ENCODE data around the gene PDE11A. TPM values are rescaled to one million over a fixed set of nuclear protein-coding genes. Genes with fewer than 3 reads are reported as not detected.

Gene PDE11A
- total and polyA plus RNA-seq, 12 donors = 0.26 to 2.9 (median 0.58) TPM

- H3K4me1 ChIP-seq (replicated peaks in 1 of 2) = no peaks in the 10 kb centered on the region
- WGBS, 4 donors = 36 to 72% (median 54%) methylated on average over 1 of the region's 1 CpG
- no peaks in the 10 kb centered on the region for H3K27me3 ChIP-seq
- DNase-seq = no peak
- intact Hi-C loops (cut with DNase I) = no loop called here
- H3K4me3 ChIP-seq = no peak overlapping the region
- no peaks in the 10 kb centered on the region for H3K9me3 ChIP-seq (replicated peaks in 1 of 3)
- no peak for TF ChIP-seq POLR2A (IDR thresholded peaks at IDR 0.05)
- no peak for TF ChIP-seq CTCF (IDR thresholded peaks at IDR 0.05)
- H3K36me3 ChIP-seq (replicated peaks in 1 of 2) = no peaks in the 10 kb centered on the region
- H3K27ac ChIP-seq = no peak overlapping the region
Measured at GRCh38 chr2:177984749-177985148, 87.8 kb downstream of the PDE11A start.

DNA sequence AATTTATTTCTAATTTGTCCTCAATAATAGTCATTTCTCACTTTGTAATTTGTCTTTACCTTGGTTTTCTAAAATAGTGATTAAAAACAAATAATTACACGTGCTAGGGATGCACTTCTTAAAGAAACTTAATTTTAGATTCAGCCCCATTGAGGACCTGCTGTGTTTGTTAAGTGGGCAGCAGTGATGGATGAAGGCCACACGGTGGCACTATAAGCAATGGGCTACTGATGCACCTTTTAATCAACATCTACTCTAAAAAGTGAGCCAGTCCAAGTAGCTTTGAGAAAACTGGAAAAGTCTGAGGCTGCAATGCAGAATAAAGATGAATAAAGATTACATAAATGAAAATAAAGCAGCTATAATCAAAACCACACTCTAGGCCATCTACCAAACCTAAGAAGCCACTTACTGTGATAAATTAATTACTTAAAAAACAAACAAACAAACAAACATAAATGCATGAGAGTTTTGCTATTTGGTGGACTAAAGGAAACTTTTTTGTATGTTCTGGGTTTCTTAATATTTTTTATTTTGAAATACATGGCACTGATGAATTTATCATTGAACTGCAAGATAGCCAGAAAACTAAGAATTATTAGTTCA lies 89.3 kb downstream of the PDE11A start:
- Histone ChIP-seq H3K27me3 (no peaks in the 10 kb centered on the region), H3K27ac (no peak overlapping the region), H3K4me1 (replicated peaks in 1 of 2) (no peaks in the 10 kb centered on the region), H3K36me3 (replicated peaks in 1 of 2) (no peaks in the 10 kb centered on the region), H3K9me3 (replicated peaks in 1 of 3) (no peaks in the 10 kb centered on the region), H3K4me3 (no peak overlapping the region)
- WGBS, 4 donors = 0 to 5% (median 1%) methylated on average over 2 of the region's 2 CpGs
- peak in 6 of 7 donors; percentile 14 to 46 (median 24) for DNase-seq
- TF ChIP-seq POLR2A (IDR thresholded peaks at IDR 0.05) = no peak
- TF ChIP-seq CTCF (IDR thresholded peaks at IDR 0.05) = peak; percentile 29 to 70 (median 48)
- intact Hi-C loops (cut with DNase I) = no loop called here

- TF ChIP-seq CTCF (IDR thresholded peaks at IDR 0.05) = no peak
- no peak for TF ChIP-seq POLR2A (IDR thresholded peaks at IDR 0.05)
- Histone ChIP-seq H3K4me3 (no peak overlapping the region), H3K9me3 (replicated peaks in 1 of 3) (no peaks in the 10 kb centered on the region), H3K27ac (no peak overlapping the region), H3K4me1 (replicated peaks in 1 of 2) (no peaks in the 10 kb centered on the region), H3K27me3 (no peaks in the 10 kb centered on the region), H3K36me3 (replicated peaks in 1 of 2) (no peaks in the 10 kb centered on the region)
- WGBS, 4 donors = 46 to 92% (median 89%) methylated on average over 2 to 8 of the region's 8 CpGs
- intact Hi-C loops (cut with DNase I) = no loop called here
- DNase-seq = no peak
Measured at GRCh38 chr2:177972782-177973181, 99.8 kb downstream of the PDE11A start.

DNA sequence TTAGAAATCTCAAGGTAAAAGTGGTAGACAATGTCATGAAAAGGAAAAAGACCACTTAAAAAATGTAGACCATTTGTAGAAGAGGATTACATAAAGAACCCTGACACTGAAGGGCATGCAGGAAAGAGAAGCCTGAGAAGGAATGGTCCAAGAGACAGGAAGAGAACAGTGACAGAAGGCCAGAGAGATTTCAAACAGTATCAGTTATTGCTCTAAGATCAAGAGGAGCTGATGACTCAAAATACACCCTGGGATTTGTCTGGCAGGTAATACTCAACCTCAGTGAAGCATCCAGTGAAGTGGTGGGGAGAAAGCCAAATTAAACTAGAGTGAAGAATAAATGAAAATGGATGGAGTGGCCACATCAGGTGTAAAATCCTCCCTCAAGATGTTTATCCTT lies 100.5 kb downstream of the PDE11A start:
- TF ChIP-seq POLR2A (IDR thresholded peaks at IDR 0.05) (no peak), CTCF (IDR thresholded peaks at IDR 0.05) (no peak)
- DNase-seq = no peak
- no peaks in the 10 kb centered on the region for H3K27me3 ChIP-seq
- H3K36me3 ChIP-seq (replicated peaks in 1 of 2) = no peaks in the 10 kb centered on the region
- H3K4me3 ChIP-seq = no peak overlapping the region
- H3K4me1 ChIP-seq (replicated peaks in 1 of 2) = no peaks in the 10 kb centered on the region
- no peaks in the 10 kb centered on the region for H3K9me3 ChIP-seq (replicated peaks in 1 of 3)
- no peak overlapping the region for H3K27ac ChIP-seq
- intact Hi-C loops (cut with DNase I) = no loop called here

Measured in adrenal gland (tissue), 12 donors.